ENCODE measurements around the gene GASK1A. TPM values are rescaled to one million over a fixed set of nuclear protein-coding genes. Genes with fewer than 3 reads are reported as not detected.

The GASK1A gene
- total RNA-seq, 1 experiment from 2014 or later = 1.9 TPM

DNA sequence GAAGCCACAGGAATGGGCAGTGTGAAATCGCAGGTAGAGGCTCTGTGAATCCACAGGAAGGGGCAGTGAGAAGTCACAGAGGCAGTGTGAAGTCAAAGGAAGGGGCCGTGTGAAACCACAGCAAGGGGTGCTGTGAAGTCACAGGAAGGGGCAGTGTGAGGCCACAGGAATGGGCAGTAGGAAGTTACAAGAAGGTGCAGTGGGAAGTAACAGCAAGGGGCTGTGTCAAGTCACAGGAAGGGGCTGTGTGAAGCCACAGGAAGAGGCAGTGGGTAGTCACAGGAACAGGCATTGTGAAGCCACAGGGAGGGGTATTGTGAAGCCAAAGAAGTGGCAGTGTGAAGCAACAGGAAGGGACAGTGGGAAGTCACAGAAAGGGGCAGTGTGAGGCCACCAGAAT lies 34.1 kb downstream of the GASK1A start:
- TF ChIP-seq, protein P1, sequence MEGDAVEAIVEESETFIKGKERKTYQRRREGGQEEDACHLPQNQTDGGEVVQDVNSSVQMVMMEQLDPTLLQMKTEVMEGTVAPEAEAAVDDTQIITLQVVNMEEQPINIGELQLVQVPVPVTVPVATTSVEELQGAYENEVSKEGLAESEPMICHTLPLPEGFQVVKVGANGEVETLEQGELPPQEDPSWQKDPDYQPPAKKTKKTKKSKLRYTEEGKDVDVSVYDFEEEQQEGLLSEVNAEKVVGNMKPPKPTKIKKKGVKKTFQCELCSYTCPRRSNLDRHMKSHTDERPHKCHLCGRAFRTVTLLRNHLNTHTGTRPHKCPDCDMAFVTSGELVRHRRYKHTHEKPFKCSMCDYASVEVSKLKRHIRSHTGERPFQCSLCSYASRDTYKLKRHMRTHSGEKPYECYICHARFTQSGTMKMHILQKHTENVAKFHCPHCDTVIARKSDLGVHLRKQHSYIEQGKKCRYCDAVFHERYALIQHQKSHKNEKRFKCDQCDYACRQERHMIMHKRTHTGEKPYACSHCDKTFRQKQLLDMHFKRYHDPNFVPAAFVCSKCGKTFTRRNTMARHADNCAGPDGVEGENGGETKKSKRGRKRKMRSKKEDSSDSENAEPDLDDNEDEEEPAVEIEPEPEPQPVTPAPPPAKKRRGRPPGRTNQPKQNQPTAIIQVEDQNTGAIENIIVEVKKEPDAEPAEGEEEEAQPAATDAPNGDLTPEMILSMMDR (conservative IDR thresholded peaks at IDR 0.05; ENCODE audit: low read depth, low read length) = no peak
- TF ChIP-seq EZH2 (IDR thresholded peaks at IDR 0.05; ENCODE audit: low read length, unreplicated experiment) = no peak
- no peak for TF ChIP-seq EZH2phosphoT487 (IDR thresholded peaks at IDR 0.05; ENCODE audit: borderline replicate concordance, low read length)
- DNase-seq = no peak
- no TSS peak for BruUV-seq (replicated peaks)
- Histone ChIP-seq H3F3A (ENCODE audit: low read length, unreplicated experiment) (no peaks in the 10 kb centered on the region), H3K36me3 (ENCODE audit: low read depth, low read length) (no peaks in the 10 kb centered on the region), H3K27me3 (ENCODE audit: low read length) (no peaks in the 10 kb centered on the region), H2AFZ (ENCODE audit: low read length) (no peak overlapping the region), H3K9me2 (replicated peaks; ENCODE audit: low read length) (no peaks in the 10 kb centered on the region), H3K4me3 (ENCODE audit: low read length) (no peak overlapping the region), H3K27ac (ENCODE audit: low read length) (no peak overlapping the region), H3K4me1 (ENCODE audit: insufficient read depth, low read length) (no peaks in the 10 kb centered on the region), H3K79me2 (ENCODE audit: low read length) (no peaks in the 10 kb centered on the region), H3K9me3 (ENCODE audit: low read length) (peaks cover 3% of the 10 kb centered on the region; the same call in 1 of the 2 replicates), H4K20me1 (ENCODE audit: low read length) (no peaks in the 10 kb centered on the region), H3K9ac (ENCODE audit: low read length) (no peak overlapping the region), H3K4me2 (ENCODE audit: low read length) (no peak overlapping the region)
- intact Hi-C loops (cut with micrococcal nuclease) = no loop called here
- CTCF ChIA-PET = no interaction called here
- POLR2A ChIA-PET (ENCODE audit: unreplicated experiment) = no interaction called here
- no peak for ATAC-seq

DNA sequence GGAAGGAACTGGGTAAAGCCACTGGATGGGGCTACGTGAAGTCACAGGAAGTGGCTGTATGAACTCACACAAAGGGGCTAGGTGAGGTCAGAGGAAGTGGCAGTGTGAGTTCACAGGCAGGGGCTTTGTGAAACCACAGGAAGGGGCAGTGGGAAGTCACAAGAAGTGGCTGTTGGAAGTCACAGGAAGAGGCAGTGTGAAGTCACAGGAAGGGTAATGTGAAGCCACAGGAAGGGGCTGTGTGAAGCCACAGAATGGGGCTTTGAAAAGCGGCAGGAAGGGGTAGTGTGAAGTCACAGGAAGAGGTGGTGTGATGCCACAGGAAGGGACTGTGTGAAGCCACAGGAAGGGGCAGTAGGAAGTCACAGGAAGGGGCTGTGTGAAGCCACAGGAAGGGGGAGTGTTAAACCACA lies 34.6 kb downstream of the GASK1A start:
- Histone ChIP-seq H3K4me3 (ENCODE audit: low read length) (no peak overlapping the region), H3F3A (ENCODE audit: low read length, unreplicated experiment) (no peaks in the 10 kb centered on the region), H3K36me3 (ENCODE audit: low read depth, low read length) (no peaks in the 10 kb centered on the region), H2AFZ (ENCODE audit: low read length) (no peak overlapping the region), H3K9me3 (ENCODE audit: low read length) (peaks cover 3% of the 10 kb centered on the region; the same call in 1 of the 2 replicates), H3K27me3 (ENCODE audit: low read length) (no peaks in the 10 kb centered on the region), H3K9me2 (replicated peaks; ENCODE audit: low read length) (no peaks in the 10 kb centered on the region), H3K79me2 (ENCODE audit: low read length) (no peaks in the 10 kb centered on the region), H3K27ac (ENCODE audit: low read length) (no peak overlapping the region), H4K20me1 (ENCODE audit: low read length) (no peaks in the 10 kb centered on the region), H3K4me2 (ENCODE audit: low read length) (no peak overlapping the region), H3K9ac (ENCODE audit: low read length) (no peak overlapping the region), H3K4me1 (ENCODE audit: insufficient read depth, low read length) (no peaks in the 10 kb centered on the region)
- ChIA-PET POLR2A (ENCODE audit: unreplicated experiment) (no interaction called here), CTCF (no interaction called here)
- no peak for ATAC-seq
- intact Hi-C loops (cut with micrococcal nuclease) = no loop called here
- no peak for TF ChIP-seq EZH2phosphoT487 (IDR thresholded peaks at IDR 0.05; ENCODE audit: borderline replicate concordance, low read length)
- no peak for TF ChIP-seq EZH2 (IDR thresholded peaks at IDR 0.05; ENCODE audit: low read length, unreplicated experiment)
- TF ChIP-seq, protein P1 (conservative IDR thresholded peaks at IDR 0.05; ENCODE audit: low read depth, low read length) = no peak
- no peak for DNase-seq
- BruUV-seq (replicated peaks) = no TSS peak

DNA sequence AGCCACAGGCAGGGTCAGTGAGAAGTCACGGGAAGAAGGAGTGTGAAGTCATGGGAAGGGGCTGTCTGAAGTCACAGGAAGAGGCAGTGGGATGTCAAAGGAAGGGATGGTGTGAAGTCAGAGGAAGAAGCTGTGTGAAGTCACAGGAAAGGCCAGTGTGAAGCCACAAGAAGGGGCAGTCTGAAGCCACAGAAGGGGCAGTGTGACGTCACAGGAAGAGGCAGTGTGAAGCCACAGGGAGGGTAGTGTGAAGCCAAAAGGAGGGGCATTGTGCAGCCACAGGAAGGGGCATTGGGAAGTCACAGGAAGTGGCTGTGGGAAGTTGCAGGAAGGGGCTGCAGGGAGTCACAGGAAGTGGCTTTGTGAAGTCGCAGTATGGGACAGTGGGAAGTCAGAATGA lies 35.1 kb downstream of the GASK1A start:
- Histone ChIP-seq H3K9me3 (ENCODE audit: low read length) (peaks cover 3% of the 10 kb centered on the region; the same call in 1 of the 2 replicates), H3K4me2 (ENCODE audit: low read length) (no peak overlapping the region), H3K4me3 (ENCODE audit: low read length) (no peak overlapping the region), H3F3A (ENCODE audit: low read length, unreplicated experiment) (no peaks in the 10 kb centered on the region), H3K4me1 (ENCODE audit: insufficient read depth, low read length) (0 out of 2 replicates have a peak, but pooled peaks cover 1% of the 10 kb centered on the region), H3K79me2 (ENCODE audit: low read length) (no peaks in the 10 kb centered on the region), H3K27ac (ENCODE audit: low read length) (no peak overlapping the region), H3K36me3 (ENCODE audit: low read depth, low read length) (no peaks in the 10 kb centered on the region), H3K9ac (ENCODE audit: low read length) (no peak overlapping the region), H3K27me3 (ENCODE audit: low read length) (no peaks in the 10 kb centered on the region), H2AFZ (ENCODE audit: low read length) (no peak overlapping the region), H4K20me1 (ENCODE audit: low read length) (no peaks in the 10 kb centered on the region), H3K9me2 (replicated peaks; ENCODE audit: low read length) (no peaks in the 10 kb centered on the region)
- POLR2A ChIA-PET (ENCODE audit: unreplicated experiment) = no interaction called here
- CTCF ChIA-PET = no interaction called here
- DNase-seq (no peak), ATAC-seq (no peak)
- TF ChIP-seq, protein P1 (conservative IDR thresholded peaks at IDR 0.05; ENCODE audit: low read depth, low read length) = no peak
- TF ChIP-seq EZH2phosphoT487 (IDR thresholded peaks at IDR 0.05; ENCODE audit: borderline replicate concordance, low read length) (no peak), EZH2 (IDR thresholded peaks at IDR 0.05; ENCODE audit: low read length, unreplicated experiment) (no peak)
- no TSS peak for BruUV-seq (replicated peaks)
- intact Hi-C loops (cut with micrococcal nuclease) = no loop called here
